ENCODE measurements around the gene ZNF318.
"Not testable (repeated sequence)": the region's sequence is repeated elsewhere in the genome, so short reads cannot be mapped to it uniquely, and the experiment has no call there.

Gene ZNF318

GRCh38 chr6:43386492-43386891, 17.0 kb upstream of the ZNF318 start:
- DNase-seq: no peak

GRCh38 chr6:43383021-43383667, 13.7 kb upstream of the ZNF318 start:
- no peak for DNase-seq

- DNase-seq: not testable (repeated sequence)
Observed at GRCh38 chr6:43380858-43381257, 11.4 kb upstream of the ZNF318 start.

- no peak for DNase-seq
Observed at GRCh38 chr6:43378631-43379030, 9.2 kb upstream of the ZNF318 start.

- no peak for DNase-seq
Observed at GRCh38 chr6:43377710-43378229, 8.3 kb upstream of the ZNF318 start.

GRCh38 chr6:43376551-43376981, 7.1 kb upstream of the ZNF318 start:
- DNase-seq: no peak

- no peak for DNase-seq
Observed at GRCh38 chr6:43375693-43376092, 6.2 kb upstream of the ZNF318 start.

- no peak for DNase-seq
Observed at GRCh38 chr6:43373252-43373875, 3.9 kb upstream of the ZNF318 start.

- not testable (repeated sequence) for DNase-seq
Observed at GRCh38 chr6:43370003-43370580, 645 bp upstream of the ZNF318 start.

- no peak for DNase-seq
Observed at GRCh38 chr6:43368259-43369160, 937 bp downstream of the ZNF318 start.

- DNase-seq: no peak
Observed at GRCh38 chr6:43367245-43367984, 2.0 kb downstream of the ZNF318 start.

GRCh38 chr6:43361269-43361668, 8.2 kb downstream of the ZNF318 start:
- no peak for DNase-seq

- DNase-seq: no peak
Observed at GRCh38 chr6:43359831-43360230, 9.6 kb downstream of the ZNF318 start.

- no peak for DNase-seq
Observed at GRCh38 chr6:43359381-43359780, 10.1 kb downstream of the ZNF318 start.

GRCh38 chr6:43355862-43356590, 13.4 kb downstream of the ZNF318 start:
- no peak for DNase-seq

- DNase-seq: not testable (repeated sequence)
Observed at GRCh38 chr6:43351951-43352350, 17.5 kb downstream of the ZNF318 start.

- DNase-seq: no peak
Observed at GRCh38 chr6:43347444-43347843, 22.0 kb downstream of the ZNF318 start.

- DNase-seq: no peak
Observed at GRCh38 chr6:43347021-43347420, 22.4 kb downstream of the ZNF318 start.

GRCh38 chr6:43346243-43346642, 23.2 kb downstream of the ZNF318 start:
- DNase-seq: not testable (repeated sequence)

- no peak for DNase-seq
Observed at GRCh38 chr6:43339168-43339567, 30.3 kb downstream of the ZNF318 start.

GRCh38 chr6:43338243-43338642, 31.2 kb downstream of the ZNF318 start:
- DNase-seq: no peak

- no peak for DNase-seq
Observed at GRCh38 chr6:43336382-43336781, 33.1 kb downstream of the ZNF318 start.

Measured in activated CD4-positive, CD25-positive, alpha-beta regulatory T cell treated with anti-CD3 and anti-CD28 coated beads, Interleukin-2, amount 50 U/mL, for 72 hours (primary cell).